Activated gamma-delta T cell treated with Interleukin-2 at 50 U/mL for 16 hours (primary cell): Measurements from ENCODE around the gene LRRC8D.

Experiments used
- DNase-seq: peaks from one replicate; pipeline ENCODE4 v3.0.0-alpha.2; 2020

Gene LRRC8D

GRCh38 chr1:89807983-89808382 lies 12.8 kb upstream of the LRRC8D start:
- DNase-seq, result no peak

GRCh38 chr1:89808441-89809117 lies 12.3 kb upstream of the LRRC8D start:
- DNase-seq, result no peak

GRCh38 chr1:89809556-89809955 lies 11.3 kb upstream of the LRRC8D start:
- no peak for DNase-seq

- DNase-seq, result no peak
Observed at GRCh38 chr1:89810302-89810701, 10.5 kb upstream of the LRRC8D start.

- no peak for DNase-seq
Observed at GRCh38 chr1:89810880-89811279, 10.0 kb upstream of the LRRC8D start.

GRCh38 chr1:89812992-89813391 lies 7.8 kb upstream of the LRRC8D start:
- DNase-seq, result no peak

- no peak for DNase-seq
Observed at GRCh38 chr1:89815040-89815439, 5.8 kb upstream of the LRRC8D start.

- DNase-seq, result no peak
Observed at GRCh38 chr1:89815611-89816010, 5.2 kb upstream of the LRRC8D start.

- DNase-seq, result no peak
Observed at GRCh38 chr1:89816366-89816765, 4.5 kb upstream of the LRRC8D start.

GRCh38 chr1:89821322-89822108 lies 683 bp downstream of the LRRC8D start:
- DNase-seq, result peak; percentile 52

GRCh38 chr1:89822109-89822962 lies 1.5 kb downstream of the LRRC8D start:
- DNase-seq, result no peak

GRCh38 chr1:89822999-89823628 lies 2.3 kb downstream of the LRRC8D start:
- no peak for DNase-seq

- no peak for DNase-seq
Observed at GRCh38 chr1:89823679-89824292, 3.0 kb downstream of the LRRC8D start.

GRCh38 chr1:89826594-89826993 lies 5.8 kb downstream of the LRRC8D start:
- DNase-seq, result no peak

GRCh38 chr1:89827330-89827729 lies 6.5 kb downstream of the LRRC8D start:
- DNase-seq, result no peak

GRCh38 chr1:89827902-89828301 lies 7.1 kb downstream of the LRRC8D start:
- no peak for DNase-seq

GRCh38 chr1:89829186-89829585 lies 8.4 kb downstream of the LRRC8D start:
- no peak for DNase-seq

GRCh38 chr1:89831462-89832120 lies 10.8 kb downstream of the LRRC8D start:
- DNase-seq, result no peak

GRCh38 chr1:89832496-89833127 lies 11.8 kb downstream of the LRRC8D start:
- no peak for DNase-seq

- DNase-seq, result no peak
Observed at GRCh38 chr1:89833183-89834082, 12.6 kb downstream of the LRRC8D start.
